Suprapubic skin (tissue), 4 donors: ENCODE results near the gene WIPF2.

ENCODE experiments used
- EP300 ChIP-seq: sonication (generic); formaldehyde crosslinking; IDR thresholded peaks from one replicate; pipeline ENCODE4 v1.6.1; 2017; ENCODE audit warnings: antibody characterized with exemption
- POLR2A ChIP-seq, 2 donors: fragments of 450-650 bp; IDR thresholded peaks; one replicate each; pipeline ENCODE4 v1.6.1; 2017; ENCODE audit warnings: antibody characterized with exemption in 2 of 2, mild to moderate bottlenecking in 2 of 2, moderate library complexity in 2 of 2
- POLR2AphosphoS5 ChIP-seq, 3 donors: sonication (generic); formaldehyde crosslinking; IDR thresholded peaks; one replicate each; pipeline ENCODE4 v1.6.1; 2017; ENCODE audit warnings: antibody characterized with exemption in 3 of 3
- TF ChIP-seq, protein P1 (sequence below), 2 donors: fragments of 200-600 bp in 1 of 2; fragments of 450-650 bp in 1 of 2; sonication (generic) in 1 of 2; IDR thresholded peaks; one replicate each; pipeline ENCODE4 v1.5.1; 2016 to 2019; ENCODE audit warnings: antibody characterized with exemption in 2 of 2, mild to moderate bottlenecking in 1 of 2, moderate library complexity in 1 of 2

DNA sequence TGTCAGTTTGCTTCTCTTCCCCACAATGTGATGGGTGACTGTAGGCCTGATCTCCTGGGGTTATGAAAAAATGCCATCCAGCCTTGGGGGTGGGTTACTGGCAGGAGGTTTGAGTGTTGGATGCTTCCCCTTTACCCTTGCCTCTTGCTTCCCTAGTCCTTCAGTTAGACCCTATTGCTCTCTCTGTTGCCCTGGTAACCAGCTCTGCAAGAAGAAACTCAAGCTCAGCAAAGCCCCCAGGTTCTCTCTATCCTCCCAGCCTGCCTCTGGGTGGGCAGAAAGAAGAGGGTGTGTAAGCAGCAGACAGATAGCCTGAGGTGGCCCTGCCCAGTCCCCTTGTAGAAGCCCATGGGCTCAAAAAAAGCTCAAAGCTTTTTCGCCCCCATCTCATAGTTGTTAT is 44.6 kb upstream of the WIPF2 start:
- TF ChIP-seq, protein P1, sequence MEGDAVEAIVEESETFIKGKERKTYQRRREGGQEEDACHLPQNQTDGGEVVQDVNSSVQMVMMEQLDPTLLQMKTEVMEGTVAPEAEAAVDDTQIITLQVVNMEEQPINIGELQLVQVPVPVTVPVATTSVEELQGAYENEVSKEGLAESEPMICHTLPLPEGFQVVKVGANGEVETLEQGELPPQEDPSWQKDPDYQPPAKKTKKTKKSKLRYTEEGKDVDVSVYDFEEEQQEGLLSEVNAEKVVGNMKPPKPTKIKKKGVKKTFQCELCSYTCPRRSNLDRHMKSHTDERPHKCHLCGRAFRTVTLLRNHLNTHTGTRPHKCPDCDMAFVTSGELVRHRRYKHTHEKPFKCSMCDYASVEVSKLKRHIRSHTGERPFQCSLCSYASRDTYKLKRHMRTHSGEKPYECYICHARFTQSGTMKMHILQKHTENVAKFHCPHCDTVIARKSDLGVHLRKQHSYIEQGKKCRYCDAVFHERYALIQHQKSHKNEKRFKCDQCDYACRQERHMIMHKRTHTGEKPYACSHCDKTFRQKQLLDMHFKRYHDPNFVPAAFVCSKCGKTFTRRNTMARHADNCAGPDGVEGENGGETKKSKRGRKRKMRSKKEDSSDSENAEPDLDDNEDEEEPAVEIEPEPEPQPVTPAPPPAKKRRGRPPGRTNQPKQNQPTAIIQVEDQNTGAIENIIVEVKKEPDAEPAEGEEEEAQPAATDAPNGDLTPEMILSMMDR (IDR thresholded peaks at IDR 0.05) = no peak
- no peak for TF ChIP-seq POLR2A (IDR thresholded peaks at IDR 0.05)
- no peak for TF ChIP-seq POLR2AphosphoS5 (IDR thresholded peaks at IDR 0.05)
- no peak for TF ChIP-seq EP300
